ENCODE data around the gene NXPH3.
"Not testable (repeated sequence)": the region's sequence is repeated elsewhere in the genome, so short reads cannot be mapped to it uniquely, and the experiment has no call there.

Gene NXPH3

GRCh38 chr17:49567104-49567521 is 8.6 kb upstream of the NXPH3 start:
- in situ Hi-C loops (cut with HindIII; ENCODE audit: low sequenced_read_pairs) = no loop called here
- no peak for TF ChIP-seq CTCF (IDR thresholded peaks at IDR 0.05; ENCODE audit: low read depth, low read length, missing control alignments)
- DNase-seq (ENCODE audit: low read depth) = no peak
- no peak overlapping the region for H3K4me3 ChIP-seq (ENCODE audit: low read depth, low read length)

GRCh38 chr17:49567871-49568694 is 7.6 kb upstream of the NXPH3 start:
- peak; percentile 39 for DNase-seq (ENCODE audit: low read depth)
- H3K4me3 ChIP-seq (ENCODE audit: low read depth, low read length) = peak overlapping the region; percentile 27
- in situ Hi-C loops (cut with HindIII; ENCODE audit: low sequenced_read_pairs) = no loop called here
- peak; percentile 91 for TF ChIP-seq CTCF (IDR thresholded peaks at IDR 0.05; ENCODE audit: low read depth, low read length, missing control alignments)

- DNase-seq (ENCODE audit: low read depth); H3K4me3 ChIP-seq (ENCODE audit: low read depth, low read length); in situ Hi-C loops (cut with HindIII; ENCODE audit: low sequenced_read_pairs): not testable (repeated sequence)
Observed at GRCh38 chr17:49568695-49569047, 7.0 kb upstream of the NXPH3 start.

- in situ Hi-C loops (cut with HindIII; ENCODE audit: low sequenced_read_pairs) = no loop called here
- DNase-seq (ENCODE audit: low read depth) = no peak
- TF ChIP-seq CTCF (IDR thresholded peaks at IDR 0.05; ENCODE audit: low read depth, low read length, missing control alignments) = no peak
- H3K4me3 ChIP-seq (ENCODE audit: low read depth, low read length) = no peak overlapping the region
Observed at GRCh38 chr17:49570540-49571242, 5.0 kb upstream of the NXPH3 start.

- no peak for TF ChIP-seq CTCF (IDR thresholded peaks at IDR 0.05; ENCODE audit: low read depth, low read length, missing control alignments)
- in situ Hi-C loops (cut with HindIII; ENCODE audit: low sequenced_read_pairs) = no loop called here
- no peak for DNase-seq (ENCODE audit: low read depth)
- no peak overlapping the region for H3K4me3 ChIP-seq (ENCODE audit: low read depth, low read length)
Observed at GRCh38 chr17:49571283-49571682, 4.4 kb upstream of the NXPH3 start.

GRCh38 chr17:49571764-49572163 is 3.9 kb upstream of the NXPH3 start:
- DNase-seq (ENCODE audit: low read depth) = no peak
- in situ Hi-C loops (cut with HindIII; ENCODE audit: low sequenced_read_pairs) = no loop called here
- H3K4me3 ChIP-seq (ENCODE audit: low read depth, low read length) = no peak overlapping the region
- TF ChIP-seq CTCF (IDR thresholded peaks at IDR 0.05; ENCODE audit: low read depth, low read length, missing control alignments) = no peak

GRCh38 chr17:49572226-49572625 is 3.4 kb upstream of the NXPH3 start:
- in situ Hi-C loops (cut with HindIII; ENCODE audit: low sequenced_read_pairs) = no loop called here
- no peak for TF ChIP-seq CTCF (IDR thresholded peaks at IDR 0.05; ENCODE audit: low read depth, low read length, missing control alignments)
- H3K4me3 ChIP-seq (ENCODE audit: low read depth, low read length) = no peak overlapping the region
- DNase-seq (ENCODE audit: low read depth) = no peak

Measured in astrocyte of the cerebellum (primary cell).